HG03439 (cell line): ENCODE results near the gene MDFIC.

Source experiments
- ATAC-seq: cut with Tn5 transposase; IDR thresholded peaks from one replicate; pipeline ENCODE4 v1.9.1; 2021; ENCODE audit warnings: mild to moderate bottlenecking, moderate library complexity; ENCODE audit not compliant: unreplicated experiment

Gene MDFIC

GRCh38 chr7:114949231-114949630 is 27.3 kb downstream of the MDFIC start:
- no peak for ATAC-seq

- no peak for ATAC-seq
These were observed 30.4 kb downstream of the MDFIC start for GRCh38 chr7:114952296-114952695.

GRCh38 chr7:114953724-114954123 is 31.8 kb downstream of the MDFIC start:
- ATAC-seq, result no peak

- ATAC-seq, result peak; percentile 33
These were observed 34.8 kb downstream of the MDFIC start for GRCh38 chr7:114956702-114957101.

- no peak for ATAC-seq
These were observed 35.5 kb downstream of the MDFIC start for GRCh38 chr7:114957444-114957843.

- peak; percentile 87 for ATAC-seq
These were observed 38.0 kb downstream of the MDFIC start for GRCh38 chr7:114959931-114960330.

GRCh38 chr7:114962441-114962840 is 40.5 kb downstream of the MDFIC start:
- no peak for ATAC-seq

GRCh38 chr7:114966156-114966555 is 44.3 kb downstream of the MDFIC start:
- no peak for ATAC-seq

- ATAC-seq, result no peak
These were observed 47.2 kb downstream of the MDFIC start for GRCh38 chr7:114969096-114969495.

GRCh38 chr7:114970308-114970707 is 48.4 kb downstream of the MDFIC start:
- ATAC-seq, result no peak

GRCh38 chr7:114970732-114971131 is 48.8 kb downstream of the MDFIC start:
- ATAC-seq, result no peak

- no peak for ATAC-seq
These were observed 50.7 kb downstream of the MDFIC start for GRCh38 chr7:114972567-114972966.

GRCh38 chr7:114973147-114973546 is 51.3 kb downstream of the MDFIC start:
- no peak for ATAC-seq

- ATAC-seq, result no peak
These were observed 53.5 kb downstream of the MDFIC start for GRCh38 chr7:114975401-114975800.

GRCh38 chr7:114976666-114977065 is 54.8 kb downstream of the MDFIC start:
- ATAC-seq, result no peak

GRCh38 chr7:114977277-114977676 is 55.4 kb downstream of the MDFIC start:
- ATAC-seq, result no peak

GRCh38 chr7:114979388-114979787 is 57.5 kb downstream of the MDFIC start:
- no peak for ATAC-seq

- no peak for ATAC-seq
These were observed 58.1 kb downstream of the MDFIC start for GRCh38 chr7:114979803-114980507.

- ATAC-seq, result no peak
These were observed 59.4 kb downstream of the MDFIC start for GRCh38 chr7:114981323-114981722.

- no peak for ATAC-seq
These were observed 63.3 kb downstream of the MDFIC start for GRCh38 chr7:114985116-114985715.

- no peak for ATAC-seq
These were observed 64.6 kb downstream of the MDFIC start for GRCh38 chr7:114986190-114987180.

GRCh38 chr7:114988026-114988425 is 66.1 kb downstream of the MDFIC start:
- ATAC-seq, result no peak
